Fibroblast of villous mesenchyme (primary cell): ENCODE measurements around the gene MAP3K14. TPM values are rescaled to one million over a fixed set of nuclear protein-coding genes. Genes with fewer than 3 reads are reported as not detected.
A peak's percentile ranks its signal among the peaks of the same experiment; 100 is the strongest.

ENCODE experiments used
- DNase-seq: peaks from one replicate; pipeline ENCODE4 v3.0.0-alpha.2; 2010; ENCODE audit warnings: low read depth
- H3K4me3 ChIP-seq: 2 replicates; pipeline ENCODE4 v1.5.1; 2011; ENCODE audit warnings: low read depth, mild to moderate bottlenecking, low read length
- total RNA-seq: library from RNA; depleted of rRNA; stranded (reverse); fragments of >200 nt; gene quantifications from 2 replicates; pipeline ENCODE4 v1.2.3, GENCODE V29; 2012
- TF ChIP-seq, protein P1 (sequence below): IDR thresholded peaks from 2 replicates; pipeline ENCODE4 v1.5.1; 2012; ENCODE audit warnings: low read depth, mild to moderate bottlenecking, low read length; ENCODE audit not compliant: insufficient read depth

MAP3K14 gene
- total RNA-seq, 1 donor, result 1.7 TPM

DNA sequence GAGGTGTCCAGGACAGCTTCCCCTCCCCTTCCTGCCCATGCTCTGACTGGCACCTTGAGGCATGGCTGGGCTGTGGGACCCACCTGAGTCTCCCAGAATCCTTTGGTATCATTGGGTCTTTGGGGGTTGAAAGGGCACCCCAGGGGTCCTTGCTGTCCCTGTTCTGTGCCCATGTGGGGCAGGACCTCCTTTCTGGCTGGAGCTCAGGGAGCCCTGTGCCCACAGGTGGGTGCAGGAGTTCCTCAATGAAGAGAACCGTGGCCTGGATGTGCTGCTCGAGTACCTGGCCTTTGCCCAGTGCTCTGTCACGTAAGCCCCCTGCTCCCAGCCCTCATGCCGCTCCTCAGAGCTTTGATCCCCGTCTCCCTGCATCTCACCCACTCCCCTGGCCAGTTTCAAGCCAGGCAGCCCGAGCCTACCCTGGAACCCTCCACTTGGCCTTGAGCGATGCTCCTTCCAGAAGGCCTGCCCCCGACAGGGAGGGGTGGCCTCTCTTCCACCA lies 83.3 kb downstream of the MAP3K14 start:
- no peak for DNase-seq

DNA sequence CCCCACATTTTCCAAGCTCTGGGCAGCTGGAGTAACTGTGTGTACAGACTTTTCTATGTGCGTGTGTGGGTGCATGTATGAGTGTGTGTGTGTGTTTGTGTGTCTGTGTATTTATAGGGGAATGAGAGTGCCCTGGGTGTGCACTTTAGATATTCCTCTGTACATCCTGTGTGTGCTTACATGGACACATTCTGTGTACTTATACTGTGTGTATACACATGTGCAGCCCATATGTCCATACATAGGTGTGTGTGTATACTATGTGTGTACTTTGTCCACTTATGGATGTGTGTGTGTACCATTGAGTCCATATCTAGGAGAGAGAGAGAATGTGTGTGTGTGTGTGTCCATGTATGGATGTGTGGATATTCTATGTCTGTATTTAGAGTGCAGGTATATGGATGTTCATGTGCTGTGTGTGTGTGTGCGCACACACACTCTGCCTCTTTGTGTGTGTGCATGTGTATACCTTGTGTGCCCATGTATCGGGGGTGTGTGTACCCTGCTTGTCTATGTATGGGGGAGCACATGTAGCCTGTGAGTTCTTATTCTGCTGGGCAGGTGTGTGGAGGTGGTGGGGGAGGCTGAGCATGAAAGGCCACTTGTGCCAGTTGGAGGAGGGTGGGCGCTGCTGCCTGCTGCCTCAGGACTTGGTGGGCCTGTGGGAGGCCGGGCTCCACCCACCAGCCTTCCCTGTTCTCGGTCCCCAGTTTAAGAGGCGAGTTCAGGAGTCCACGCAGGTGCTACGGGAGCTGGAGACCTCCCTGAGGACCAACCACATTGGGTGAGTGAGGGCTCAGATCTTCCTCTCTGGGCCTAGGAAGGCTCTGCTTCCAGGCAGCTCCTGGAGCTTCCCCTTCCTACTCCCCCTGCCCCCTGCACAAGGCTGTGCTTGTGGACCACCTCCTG lies 84.1 kb downstream of the MAP3K14 start:
- H3K4me3 ChIP-seq, result no peak overlapping the region
- TF ChIP-seq, protein P1, sequence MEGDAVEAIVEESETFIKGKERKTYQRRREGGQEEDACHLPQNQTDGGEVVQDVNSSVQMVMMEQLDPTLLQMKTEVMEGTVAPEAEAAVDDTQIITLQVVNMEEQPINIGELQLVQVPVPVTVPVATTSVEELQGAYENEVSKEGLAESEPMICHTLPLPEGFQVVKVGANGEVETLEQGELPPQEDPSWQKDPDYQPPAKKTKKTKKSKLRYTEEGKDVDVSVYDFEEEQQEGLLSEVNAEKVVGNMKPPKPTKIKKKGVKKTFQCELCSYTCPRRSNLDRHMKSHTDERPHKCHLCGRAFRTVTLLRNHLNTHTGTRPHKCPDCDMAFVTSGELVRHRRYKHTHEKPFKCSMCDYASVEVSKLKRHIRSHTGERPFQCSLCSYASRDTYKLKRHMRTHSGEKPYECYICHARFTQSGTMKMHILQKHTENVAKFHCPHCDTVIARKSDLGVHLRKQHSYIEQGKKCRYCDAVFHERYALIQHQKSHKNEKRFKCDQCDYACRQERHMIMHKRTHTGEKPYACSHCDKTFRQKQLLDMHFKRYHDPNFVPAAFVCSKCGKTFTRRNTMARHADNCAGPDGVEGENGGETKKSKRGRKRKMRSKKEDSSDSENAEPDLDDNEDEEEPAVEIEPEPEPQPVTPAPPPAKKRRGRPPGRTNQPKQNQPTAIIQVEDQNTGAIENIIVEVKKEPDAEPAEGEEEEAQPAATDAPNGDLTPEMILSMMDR, result no peak
- no peak for DNase-seq

More for the DNA sequence above, 83.3 kb downstream of the MAP3K14 start:
- TF ChIP-seq, protein P1, result no peak
- no peak overlapping the region for H3K4me3 ChIP-seq

DNA sequence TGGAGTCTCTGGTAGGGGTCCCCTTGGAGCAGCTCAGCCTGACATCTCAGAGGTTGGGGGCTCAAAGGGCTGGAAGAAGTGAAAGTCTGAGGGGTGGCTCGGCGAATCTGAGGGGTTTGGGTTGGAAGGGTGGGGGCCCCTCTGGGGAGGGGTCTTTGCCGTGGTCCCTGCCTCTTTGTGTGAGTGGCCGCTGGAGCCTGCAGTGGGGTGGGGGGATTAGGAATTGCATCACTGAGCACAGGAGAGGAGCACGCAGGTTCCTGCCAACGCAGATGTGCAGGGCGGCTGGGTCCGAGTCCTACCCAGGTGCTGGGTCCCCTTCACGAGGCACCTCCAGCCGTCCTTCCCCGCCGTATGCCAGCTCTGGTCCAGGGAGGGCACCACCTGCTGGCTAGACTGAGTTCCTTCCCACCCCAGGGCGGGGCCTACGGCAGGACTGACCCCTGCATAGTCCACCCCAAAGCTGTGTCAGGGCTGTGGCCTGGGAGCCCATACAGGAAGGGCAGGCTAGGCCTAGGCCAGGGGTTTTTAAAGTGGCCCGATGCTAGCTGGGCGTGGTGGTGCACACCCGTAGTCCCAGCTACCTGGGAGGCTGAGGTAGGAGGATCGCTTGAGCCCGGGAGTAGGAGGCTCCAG lies 85.2 kb downstream of the MAP3K14 start:
- H3K4me3 ChIP-seq, result peak overlapping the region; percentile 4
- TF ChIP-seq, protein P1, result peak; percentile 37
- DNase-seq, result peak; percentile 34

DNA sequence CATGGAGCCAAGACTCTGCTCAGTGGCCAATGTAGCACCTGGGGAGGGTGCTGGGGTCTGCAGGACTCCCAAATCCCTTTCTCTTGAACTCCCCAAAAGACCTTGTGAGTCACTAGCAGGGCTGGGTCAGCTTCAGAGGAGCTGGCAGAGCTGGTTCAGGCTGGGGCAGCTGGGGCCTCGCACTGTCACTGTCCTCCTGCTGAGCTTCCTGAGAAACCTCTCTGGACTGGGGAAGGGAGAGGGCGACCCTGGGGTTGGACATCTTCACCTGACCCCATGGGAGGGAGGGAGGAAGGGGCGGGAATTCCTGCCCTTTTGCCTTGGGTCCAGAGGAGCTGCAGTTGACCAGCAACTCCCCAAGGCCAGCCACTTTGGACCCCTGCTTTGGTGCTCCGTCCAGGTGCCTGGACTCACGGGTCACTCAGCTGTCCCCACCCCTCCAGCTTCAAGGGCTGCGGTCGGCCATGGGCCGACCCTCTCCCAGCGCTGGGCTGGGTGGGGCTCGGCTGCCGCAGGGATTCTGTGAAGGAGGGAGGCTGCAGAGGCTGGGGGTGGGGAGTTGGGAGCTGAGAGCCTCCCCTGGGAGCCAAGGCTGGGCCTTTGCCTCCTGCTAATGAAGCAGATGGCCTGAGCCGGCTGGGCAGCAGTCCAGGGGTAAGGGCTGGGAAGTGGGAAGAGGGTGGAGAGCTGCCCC lies 85.9 kb downstream of the MAP3K14 start:
- TF ChIP-seq, protein P1, result no peak
- peak; percentile 81 for DNase-seq
- peak overlapping the region; percentile 4 for H3K4me3 ChIP-seq

DNA sequence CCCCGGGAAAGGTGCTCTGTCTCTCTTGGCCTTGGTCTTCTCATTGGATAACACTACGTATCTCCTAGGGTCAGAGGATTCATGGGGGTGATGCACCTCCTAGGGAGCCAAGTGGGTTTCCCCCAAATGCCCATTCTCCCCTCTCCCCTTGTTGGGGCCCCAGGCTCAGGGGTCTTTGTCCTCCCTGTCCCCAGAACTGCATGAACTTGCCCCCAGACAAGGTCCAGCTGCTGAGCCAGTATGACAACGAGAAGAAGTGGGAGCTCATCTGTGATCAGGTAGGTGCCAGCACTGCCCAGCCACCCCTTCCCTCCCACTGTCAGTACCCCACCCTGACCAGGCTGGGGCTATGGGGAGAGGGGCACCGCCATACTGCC lies 86.4 kb downstream of the MAP3K14 start:
- TF ChIP-seq, protein P1, result no peak
- no peak for DNase-seq

DNA sequence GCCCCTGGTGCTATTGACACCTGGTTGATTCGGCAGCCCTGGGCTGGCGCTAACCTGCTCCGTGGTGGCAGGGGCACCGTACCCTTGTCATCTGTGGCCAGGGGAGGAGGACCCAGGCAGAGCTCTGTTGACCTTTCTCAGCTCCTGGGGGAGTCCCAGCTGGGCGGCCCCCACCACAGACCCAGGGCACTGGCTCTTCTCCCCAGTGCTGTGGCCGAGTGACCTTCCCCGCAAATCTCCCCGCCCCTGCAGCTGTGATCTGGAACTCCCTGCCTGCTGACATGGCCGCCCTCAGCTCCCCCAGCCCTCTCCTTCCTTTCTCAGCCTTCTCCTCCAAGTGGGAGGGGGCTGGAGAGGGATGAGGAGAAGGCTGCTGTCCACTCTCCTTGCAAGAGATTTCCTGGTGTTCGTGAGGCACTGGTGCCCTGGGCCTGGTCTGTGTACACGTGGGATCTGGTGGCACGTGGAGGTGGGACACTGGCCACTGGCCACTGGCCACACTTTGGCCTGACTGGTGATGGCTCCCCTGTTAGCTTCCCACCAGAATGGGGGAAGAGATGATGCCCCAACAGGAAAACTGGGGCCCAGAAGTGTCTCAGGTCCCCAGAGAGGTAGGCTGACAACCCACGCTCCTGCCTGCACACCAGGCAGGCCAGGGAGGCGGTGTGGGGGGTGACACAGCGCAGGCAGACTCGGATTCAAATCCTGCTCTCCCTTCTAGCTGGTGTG lies 87.0 kb downstream of the MAP3K14 start:
- DNase-seq, result peak; percentile 41
- TF ChIP-seq, protein P1, result no peak
- no peak overlapping the region for H3K4me3 ChIP-seq

More for the DNA sequence above, 86.4 kb downstream of the MAP3K14 start:
- no peak overlapping the region for H3K4me3 ChIP-seq
